Liver (tissue), 9 donors: ENCODE results near the gene URAD. TPM values are rescaled to one million over a fixed set of nuclear protein-coding genes. Genes with fewer than 3 reads are reported as not detected.

ENCODE experiments used
- DNase-seq: peaks from one replicate; pipeline ENCODE4 v3.0.0-alpha.2; 2017; ENCODE audit warnings: low spot score
- H3K27ac ChIP-seq, 2 donors: one replicate each; pipeline ENCODE4 v1.7.0; 2013; ENCODE audit warnings: inconsistent platforms in 2 of 2, low read length in 2 of 2, control low read depth in 1 of 2, low read depth in 1 of 2, mild to moderate bottlenecking in 1 of 2
- H3K27me3 ChIP-seq, 4 donors: one replicate each; pipeline versions ENCODE4 v1.6.1 to v1.7.0; 2013; ENCODE audit warnings: low read length in 3 of 4, inconsistent platforms in 1 of 4, mild to moderate bottlenecking in 1 of 4, moderate library complexity in 1 of 4; ENCODE audit not compliant: control insufficient read depth in 4 of 4, insufficient read depth in 4 of 4
- H3K36me3 ChIP-seq, 4 donors: one replicate each; pipeline versions ENCODE4 v1.6.1 to v1.7.0; 2013; ENCODE audit warnings: low read length in 3 of 4, mild to moderate bottlenecking in 3 of 4, low read depth in 1 of 4, moderate library complexity in 1 of 4; ENCODE audit not compliant: control insufficient read depth in 4 of 4, insufficient read depth in 3 of 4
- H3K4me1 ChIP-seq, 4 donors: one replicate each; pipeline versions ENCODE4 v1.6.1 to v1.7.0; 2013; ENCODE audit warnings: low read length in 3 of 4, mild to moderate bottlenecking in 3 of 4, moderate library complexity in 1 of 4; ENCODE audit not compliant: control insufficient read depth in 4 of 4, insufficient read depth in 4 of 4
- H3K4me3 ChIP-seq, 3 donors: one replicate each; pipeline versions ENCODE4 v1.6.1 to v1.7.0; 2013; ENCODE audit warnings: low read length in 3 of 3, control low read depth in 1 of 3, low read depth in 1 of 3, mild to moderate bottlenecking in 1 of 3
- H3K9ac ChIP-seq, 2 donors: one replicate each; pipeline ENCODE4 v1.7.0; 2013; ENCODE audit warnings: low read length in 2 of 2, mild to moderate bottlenecking in 2 of 2, moderate library complexity in 2 of 2, control low read depth in 1 of 2, low read depth in 1 of 2
- H3K9me3 ChIP-seq, 4 donors: one replicate each; pipeline versions ENCODE4 v1.6.1 to v1.7.0; 2013; ENCODE audit warnings: low read length in 3 of 4; ENCODE audit not compliant: control insufficient read depth in 4 of 4
- EGR1 ChIP-seq, 2 donors: IDR thresholded peaks; 2 replicates each; pipeline ENCODE4 v1.6.1; 2016 to 2018; ENCODE audit warnings: antibody characterized with exemption in 2 of 2, low read depth in 2 of 2
- FOXA2 ChIP-seq: IDR thresholded peaks from 2 replicates; pipeline ENCODE4 v1.6.1; 2016; ENCODE audit warnings: antibody characterized with exemption
- GABPA ChIP-seq, 2 donors: IDR thresholded peaks in 1 of 2; conservative IDR thresholded peaks in 1 of 2; 2 replicates each; pipeline ENCODE4 v1.6.1; 2016; ENCODE audit warnings: antibody characterized with exemption in 2 of 2, mild to moderate bottlenecking in 1 of 2, moderate library complexity in 1 of 2
- HNF4A ChIP-seq, 2 donors: conservative IDR thresholded peaks; 2 replicates each; pipeline ENCODE4 v1.6.1; 2016; ENCODE audit warnings: antibody characterized with exemption in 2 of 2, mild to moderate bottlenecking in 2 of 2
- HNF4G ChIP-seq: IDR thresholded peaks from 2 replicates; pipeline ENCODE4 v1.6.1; 2016; ENCODE audit warnings: antibody characterized with exemption
- JUND ChIP-seq, 2 donors: IDR thresholded peaks; 2 replicates each; pipeline ENCODE4 v1.6.1; 2016; ENCODE audit warnings: antibody characterized with exemption in 2 of 2
- NR2F2 ChIP-seq: IDR thresholded peaks from 2 replicates; pipeline ENCODE4 v1.6.1; 2016; ENCODE audit warnings: antibody characterized with exemption
- RAD21 ChIP-seq, 2 donors: IDR thresholded peaks; 2 replicates each; pipeline ENCODE4 v1.6.1; 2016; ENCODE audit warnings: antibody characterized with exemption in 2 of 2, mild to moderate bottlenecking in 2 of 2
- RXRA ChIP-seq, 2 donors: IDR thresholded peaks; 2 replicates each; pipeline ENCODE4 v1.6.1; 2017 to 2018; ENCODE audit warnings: antibody characterized with exemption in 2 of 2, mild to moderate bottlenecking in 1 of 2
- SP1 ChIP-seq: IDR thresholded peaks from 2 replicates; pipeline ENCODE4 v1.6.1; 2018; ENCODE audit warnings: antibody characterized with exemption, mild to moderate bottlenecking
- TAF1 ChIP-seq: conservative IDR thresholded peaks from 2 replicates; pipeline ENCODE4 v1.6.1; 2016; ENCODE audit warnings: antibody characterized with exemption, mild to moderate bottlenecking
- WGBS: extraction: QIAGEN DNeasy Blood & Tissue Kit; methylation state at CpG from one replicate; pipeline ENCODE4 v1.1.7; 2013; 5-methylcytosine and 5-hydroxymethylcytosine counted together
- polyA plus RNA-seq, 2 donors: library from polyadenylated mRNA; stranded (reverse) in 1 of 2; unstranded in 1 of 2; fragments of 200-250 nt in 1 of 2; fragments of >200 nt in 1 of 2; fragmentation: Nextera tagmentation in 1 of 2; extraction: Ambion mirVana in 1 of 2; gene quantifications; one replicate each; pipeline versions ENCODE4 v1.2.1 to v1.2.3, GENCODE V29; 2013 to 2015
- total RNA-seq, 2 donors: library from RNA; depleted of rRNA; stranded (reverse); fragments of >200 nt; gene quantifications; one replicate each; pipeline ENCODE4 v1.2.3, GENCODE V29; 2014
- TF ChIP-seq, protein P1 (sequence below): fragments of 150-350 bp; IDR thresholded peaks from 2 replicates; pipeline ENCODE4 v1.5.1; 2017; ENCODE audit warnings: improper control_type of control experiment, low read depth, low read length; ENCODE audit not compliant: missing input control
- TF ChIP-seq, protein P2 (sequence below): IDR thresholded peaks from 2 replicates; pipeline ENCODE4 v1.6.1; 2016; ENCODE audit warnings: antibody characterized with exemption
- TF ChIP-seq, protein P3 (sequence below): IDR thresholded peaks from 2 replicates; pipeline ENCODE4 v1.6.1; 2016; ENCODE audit warnings: antibody characterized with exemption
- TF ChIP-seq, protein P4 (sequence below): IDR thresholded peaks from 2 replicates; pipeline ENCODE4 v1.6.1; 2016; ENCODE audit warnings: antibody characterized with exemption, mild to moderate bottlenecking
- donor health status: healthy.
- donor health status: healthy.
- donor health status: healthy.
- donor health status: healthy.
- donor health status: healthy.

URAD gene
- total and polyA plus RNA-seq, 4 donors = not detected

DNA sequence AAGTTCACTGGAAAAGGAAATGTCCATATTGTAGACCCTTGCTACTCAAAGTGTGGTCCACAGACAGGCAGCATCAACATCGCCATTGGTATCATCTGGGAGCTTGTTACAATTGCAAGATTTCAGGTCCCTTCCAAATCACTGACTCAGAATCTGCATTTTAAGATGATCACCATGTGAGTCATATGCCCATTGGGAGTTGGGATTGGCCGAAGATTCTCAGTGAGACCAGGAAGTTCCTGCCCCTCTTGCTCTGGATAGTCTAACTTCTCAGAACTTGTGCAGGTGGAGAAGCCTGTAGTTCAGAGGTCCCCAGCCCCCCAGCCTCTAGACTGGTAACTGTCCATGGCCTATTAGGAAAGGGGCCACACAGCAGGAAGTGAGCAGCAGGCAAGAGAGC lies 48.9 kb upstream of the URAD start (continued):
- TF ChIP-seq, protein P1, sequence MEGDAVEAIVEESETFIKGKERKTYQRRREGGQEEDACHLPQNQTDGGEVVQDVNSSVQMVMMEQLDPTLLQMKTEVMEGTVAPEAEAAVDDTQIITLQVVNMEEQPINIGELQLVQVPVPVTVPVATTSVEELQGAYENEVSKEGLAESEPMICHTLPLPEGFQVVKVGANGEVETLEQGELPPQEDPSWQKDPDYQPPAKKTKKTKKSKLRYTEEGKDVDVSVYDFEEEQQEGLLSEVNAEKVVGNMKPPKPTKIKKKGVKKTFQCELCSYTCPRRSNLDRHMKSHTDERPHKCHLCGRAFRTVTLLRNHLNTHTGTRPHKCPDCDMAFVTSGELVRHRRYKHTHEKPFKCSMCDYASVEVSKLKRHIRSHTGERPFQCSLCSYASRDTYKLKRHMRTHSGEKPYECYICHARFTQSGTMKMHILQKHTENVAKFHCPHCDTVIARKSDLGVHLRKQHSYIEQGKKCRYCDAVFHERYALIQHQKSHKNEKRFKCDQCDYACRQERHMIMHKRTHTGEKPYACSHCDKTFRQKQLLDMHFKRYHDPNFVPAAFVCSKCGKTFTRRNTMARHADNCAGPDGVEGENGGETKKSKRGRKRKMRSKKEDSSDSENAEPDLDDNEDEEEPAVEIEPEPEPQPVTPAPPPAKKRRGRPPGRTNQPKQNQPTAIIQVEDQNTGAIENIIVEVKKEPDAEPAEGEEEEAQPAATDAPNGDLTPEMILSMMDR = no peak
- TF ChIP-seq, protein P2, sequence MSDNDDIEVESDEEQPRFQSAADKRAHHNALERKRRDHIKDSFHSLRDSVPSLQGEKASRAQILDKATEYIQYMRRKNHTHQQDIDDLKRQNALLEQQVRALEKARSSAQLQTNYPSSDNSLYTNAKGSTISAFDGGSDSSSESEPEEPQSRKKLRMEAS = no peak

DNA sequence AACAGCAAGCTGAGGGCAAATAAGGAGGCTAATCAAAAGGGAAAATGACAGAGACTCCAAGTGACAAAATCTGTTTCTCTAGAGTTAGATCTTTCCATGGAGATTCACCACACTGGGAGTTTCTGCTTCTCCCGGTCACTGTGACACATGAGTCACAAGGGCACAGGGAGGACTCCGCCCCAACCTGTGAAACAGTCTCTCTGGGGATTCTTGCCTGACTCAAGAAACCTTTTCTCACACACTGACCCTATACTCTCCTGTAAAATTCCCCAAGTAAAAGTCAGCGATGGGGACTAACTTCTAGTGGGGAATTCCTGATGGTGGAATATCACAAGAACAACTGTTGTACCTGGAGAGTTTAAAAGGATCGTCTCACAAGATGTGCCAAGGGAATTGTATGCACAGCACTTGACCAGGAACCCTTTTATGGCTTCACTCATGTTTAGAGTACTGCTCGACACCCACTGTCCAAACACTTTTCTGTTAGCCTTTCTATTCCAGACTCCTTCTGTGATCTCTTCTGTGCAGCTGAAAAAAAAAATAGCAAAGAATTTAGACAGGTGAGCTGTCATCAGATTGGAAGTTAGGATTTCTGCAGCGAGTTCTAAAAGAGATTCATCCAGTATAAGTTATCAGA lies 46.8 kb upstream of the URAD start:
- no peak overlapping the region for H3K4me3 ChIP-seq
- no peaks in the 10 kb centered on the region for H3K36me3 ChIP-seq
- no peak for DNase-seq
- TF ChIP-seq FOXA2 (no peak), HNF4G (no peak), SP1 (no peak), RXRA (IDR thresholded peaks at IDR 0.05) (no peak), HNF4A (conservative IDR thresholded peaks at IDR 0.05) (no peak), JUND (IDR thresholded peaks at IDR 0.05) (no peak), RAD21 (IDR thresholded peaks at IDR 0.05) (no peak)
- TF ChIP-seq, protein P3, sequence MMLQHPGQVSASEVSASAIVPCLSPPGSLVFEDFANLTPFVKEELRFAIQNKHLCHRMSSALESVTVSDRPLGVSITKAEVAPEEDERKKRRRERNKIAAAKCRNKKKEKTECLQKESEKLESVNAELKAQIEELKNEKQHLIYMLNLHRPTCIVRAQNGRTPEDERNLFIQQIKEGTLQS = no peak
- TF ChIP-seq, protein P4, sequence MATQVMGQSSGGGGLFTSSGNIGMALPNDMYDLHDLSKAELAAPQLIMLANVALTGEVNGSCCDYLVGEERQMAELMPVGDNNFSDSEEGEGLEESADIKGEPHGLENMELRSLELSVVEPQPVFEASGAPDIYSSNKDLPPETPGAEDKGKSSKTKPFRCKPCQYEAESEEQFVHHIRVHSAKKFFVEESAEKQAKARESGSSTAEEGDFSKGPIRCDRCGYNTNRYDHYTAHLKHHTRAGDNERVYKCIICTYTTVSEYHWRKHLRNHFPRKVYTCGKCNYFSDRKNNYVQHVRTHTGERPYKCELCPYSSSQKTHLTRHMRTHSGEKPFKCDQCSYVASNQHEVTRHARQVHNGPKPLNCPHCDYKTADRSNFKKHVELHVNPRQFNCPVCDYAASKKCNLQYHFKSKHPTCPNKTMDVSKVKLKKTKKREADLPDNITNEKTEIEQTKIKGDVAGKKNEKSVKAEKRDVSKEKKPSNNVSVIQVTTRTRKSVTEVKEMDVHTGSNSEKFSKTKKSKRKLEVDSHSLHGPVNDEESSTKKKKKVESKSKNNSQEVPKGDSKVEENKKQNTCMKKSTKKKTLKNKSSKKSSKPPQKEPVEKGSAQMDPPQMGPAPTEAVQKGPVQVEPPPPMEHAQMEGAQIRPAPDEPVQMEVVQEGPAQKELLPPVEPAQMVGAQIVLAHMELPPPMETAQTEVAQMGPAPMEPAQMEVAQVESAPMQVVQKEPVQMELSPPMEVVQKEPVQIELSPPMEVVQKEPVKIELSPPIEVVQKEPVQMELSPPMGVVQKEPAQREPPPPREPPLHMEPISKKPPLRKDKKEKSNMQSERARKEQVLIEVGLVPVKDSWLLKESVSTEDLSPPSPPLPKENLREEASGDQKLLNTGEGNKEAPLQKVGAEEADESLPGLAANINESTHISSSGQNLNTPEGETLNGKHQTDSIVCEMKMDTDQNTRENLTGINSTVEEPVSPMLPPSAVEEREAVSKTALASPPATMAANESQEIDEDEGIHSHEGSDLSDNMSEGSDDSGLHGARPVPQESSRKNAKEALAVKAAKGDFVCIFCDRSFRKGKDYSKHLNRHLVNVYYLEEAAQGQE = no peak
- TF ChIP-seq, protein P2 = no peak
- H3K9ac ChIP-seq = no peak overlapping the region
- WGBS = 47% methylated on average over 6 of the region's 6 CpGs
- no peaks in the 10 kb centered on the region for H3K27me3 ChIP-seq
- no peak overlapping the region for H3K27ac ChIP-seq
- H3K4me1 ChIP-seq = peaks cover 0 to 3% (median 0%) of the 10 kb centered on the region in 4 donors
- H3K9me3 ChIP-seq = no peaks in the 10 kb centered on the region

DNA sequence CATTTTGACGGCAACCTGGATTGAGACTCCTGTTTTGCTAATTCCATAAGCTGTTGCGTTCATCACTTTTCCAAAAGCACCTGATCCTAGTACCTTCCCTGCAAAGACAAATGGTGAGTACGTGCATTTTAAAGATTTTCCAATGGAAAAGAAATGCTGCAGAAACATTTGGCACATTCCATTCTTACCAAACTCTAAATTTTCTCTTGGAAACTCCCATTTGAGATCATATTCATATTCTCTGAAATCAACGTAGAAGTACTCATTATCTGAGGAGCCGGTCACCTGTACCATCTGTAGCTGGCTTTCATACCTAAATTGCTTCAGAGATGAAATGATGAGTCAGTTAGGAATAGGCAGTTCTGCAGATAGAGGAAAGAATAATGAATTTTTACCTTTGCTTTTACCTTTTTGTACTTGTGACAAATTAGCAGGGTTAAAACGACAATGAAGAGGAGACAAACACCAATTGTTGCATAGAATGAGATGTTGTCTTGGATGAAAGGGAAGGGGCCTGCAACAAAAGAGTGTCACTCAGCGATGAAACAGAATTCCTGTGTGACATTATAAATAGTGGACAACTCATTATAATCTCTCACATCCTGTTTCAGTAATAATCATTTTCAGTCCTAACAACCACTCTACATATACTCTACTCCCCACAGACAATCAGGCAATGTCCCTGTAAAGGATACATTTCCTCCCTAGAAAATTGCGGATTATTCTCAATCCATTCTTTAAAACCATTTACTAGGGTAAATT lies 45.6 kb upstream of the URAD start:
- Histone ChIP-seq H3K4me3 (no peak overlapping the region), H3K27ac (no peak overlapping the region), H3K4me1 (peaks cover 0 to 3% (median 0%) of the 10 kb centered on the region in 4 donors), H3K36me3 (no peaks in the 10 kb centered on the region), H3K9me3 (no peaks in the 10 kb centered on the region), H3K27me3 (no peaks in the 10 kb centered on the region), H3K9ac (no peak overlapping the region)
- 84% methylated on average over 8 of the region's 8 CpGs for WGBS
- TF ChIP-seq RXRA (IDR thresholded peaks at IDR 0.05) (no peak), EGR1 (IDR thresholded peaks at IDR 0.05; ENCODE audit: low read depth in 2 of 2) (no peak), NR2F2 (no peak), GABPA (IDR thresholded peaks at IDR 0.05 in 1 of 2, conservative IDR thresholded peaks at IDR 0.05 in 1 of 2) (no peak), JUND (IDR thresholded peaks at IDR 0.05) (no peak), TAF1 (no peak), SP1 (no peak)
- TF ChIP-seq, protein P4 = no peak
- TF ChIP-seq, protein P2 = no peak
- TF ChIP-seq, protein P1 = no peak
- no peak for DNase-seq
